IgD-negative memory B cell (primary cell): ENCODE data around the gene ITGA7. TPM values are rescaled to one million over a fixed set of nuclear protein-coding genes. Genes with fewer than 3 reads are reported as not detected.

ENCODE experiments used
- H3K27ac Mint-ChIP-seq, 3 donors: one replicate each; pipeline ENCODE4 v1.8.0; 2020 to 2022; ENCODE audit warnings: mild to moderate bottlenecking in 3 of 3, mixed read lengths in 3 of 3, moderate library complexity in 1 of 3
- H3K27me3 Mint-ChIP-seq: one replicate; pipeline ENCODE4 v1.8.0; 2021; ENCODE audit warnings: mixed read lengths
- H3K36me3 Mint-ChIP-seq: one replicate; pipeline ENCODE4 v1.8.0; 2020; ENCODE audit warnings: mild to moderate bottlenecking, mixed read lengths
- H3K4me1 Mint-ChIP-seq, 3 donors: one replicate each; pipeline ENCODE4 v1.8.0; 2020 to 2022; ENCODE audit warnings: mixed read lengths in 3 of 3, mild to moderate bottlenecking in 1 of 3
- H3K4me3 Mint-ChIP-seq, 4 donors: one replicate each; pipeline ENCODE4 v1.8.0; 2020 to 2022; ENCODE audit warnings: mild to moderate bottlenecking in 4 of 4, mixed read lengths in 4 of 4, moderate library complexity in 3 of 4
- H3K9me3 Mint-ChIP-seq, 3 donors: one replicate each; pipeline ENCODE4 v1.8.0; 2020 to 2021; ENCODE audit warnings: mixed read lengths in 3 of 3, mild to moderate bottlenecking in 1 of 3
- polyA plus RNA-seq: library from polyadenylated mRNA; unstranded; fragments of 300-500 nt; fragmentation: Illumina TruSeq; gene quantifications from one replicate; pipeline ENCODE4 v1.2.3, GENCODE V29; 2021

Gene ITGA7
- polyA plus RNA-seq, 1 donor from 2014 or later, result 0.13 TPM

DNA sequence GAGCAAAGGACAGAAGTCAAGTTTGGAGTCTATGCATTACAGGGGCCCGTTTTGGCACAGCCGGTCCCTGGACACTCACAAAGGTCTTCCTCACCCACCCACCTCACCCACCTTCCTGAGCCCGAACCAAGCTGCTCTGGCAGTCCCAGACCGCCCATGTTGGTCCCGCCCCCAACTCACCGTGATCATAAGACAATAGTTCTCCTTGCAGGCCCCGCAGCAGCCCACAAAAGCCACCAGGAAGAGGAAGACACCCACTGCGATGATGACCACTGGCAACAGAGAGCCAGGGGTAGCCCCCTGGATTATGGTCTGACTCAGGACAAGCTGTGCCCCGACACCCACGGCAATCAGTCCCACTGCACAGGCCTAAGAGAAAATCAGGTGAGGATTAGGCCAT lies 19.3 kb upstream of the ITGA7 start:
- H3K27me3 Mint-ChIP-seq, result no peaks in the 10 kb centered on the region
- H3K9me3 Mint-ChIP-seq, result no peaks in the 10 kb centered on the region
- H3K4me3 Mint-ChIP-seq, result peak overlapping the region; percentile 80 to 94 (median 90)
- no peaks in the 10 kb centered on the region for H3K36me3 Mint-ChIP-seq
- H3K27ac Mint-ChIP-seq, result peak overlapping the region; percentile 67 to 87 (median 75)
- H3K4me1 Mint-ChIP-seq, result peaks cover 31 to 37% (median 35%) of the 10 kb centered on the region in 3 donors

DNA sequence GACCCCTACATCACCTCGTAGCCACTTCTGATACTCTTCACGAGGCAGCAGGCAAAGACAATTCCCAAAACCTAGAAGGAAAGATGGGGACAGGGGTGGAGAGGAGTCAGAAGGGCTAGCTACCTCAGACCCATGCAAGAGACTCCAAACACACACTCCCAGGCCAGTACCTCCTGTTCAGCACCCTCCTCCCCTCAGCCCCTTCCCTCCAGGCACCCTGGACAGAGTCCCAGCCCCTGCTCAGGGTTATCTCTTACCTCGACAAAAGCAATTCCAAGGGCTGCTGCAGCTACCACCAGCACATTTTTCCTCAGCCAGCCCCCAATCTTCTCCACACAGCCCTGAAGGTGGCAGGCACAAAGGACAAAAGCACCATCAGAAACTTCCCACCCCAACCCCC lies 17.9 kb upstream of the ITGA7 start:
- Mint-ChIP-seq H3K4me1 (peaks cover 32 to 33% (median 32%) of the 10 kb centered on the region in 3 donors), H3K27ac (peak overlapping the region in 1 of 3 donors; percentile 37), H3K36me3 (no peaks in the 10 kb centered on the region)

GRCh38 chr12:55724940-55725309 lies 17.2 kb upstream of the ITGA7 start:
- H3K27ac Mint-ChIP-seq, result peak overlapping the region in 2 of 3 donors; percentile 37 to 60
- H3K4me3 Mint-ChIP-seq, result peak overlapping the region; percentile 6 to 69 (median 32)
- H3K4me1 Mint-ChIP-seq, result peaks cover 26 to 27% (median 26%) of the 10 kb centered on the region in 3 donors
- no peaks in the 10 kb centered on the region for H3K36me3 Mint-ChIP-seq
- no peaks in the 10 kb centered on the region for H3K9me3 Mint-ChIP-seq
- no peaks in the 10 kb centered on the region for H3K27me3 Mint-ChIP-seq

More for the DNA sequence above, 17.9 kb upstream of the ITGA7 start:
- Mint-ChIP-seq H3K9me3 (no peaks in the 10 kb centered on the region), H3K4me3 (peak overlapping the region in 3 of 4 donors; percentile 3 to 69 (median 67)), H3K27me3 (no peaks in the 10 kb centered on the region)

DNA sequence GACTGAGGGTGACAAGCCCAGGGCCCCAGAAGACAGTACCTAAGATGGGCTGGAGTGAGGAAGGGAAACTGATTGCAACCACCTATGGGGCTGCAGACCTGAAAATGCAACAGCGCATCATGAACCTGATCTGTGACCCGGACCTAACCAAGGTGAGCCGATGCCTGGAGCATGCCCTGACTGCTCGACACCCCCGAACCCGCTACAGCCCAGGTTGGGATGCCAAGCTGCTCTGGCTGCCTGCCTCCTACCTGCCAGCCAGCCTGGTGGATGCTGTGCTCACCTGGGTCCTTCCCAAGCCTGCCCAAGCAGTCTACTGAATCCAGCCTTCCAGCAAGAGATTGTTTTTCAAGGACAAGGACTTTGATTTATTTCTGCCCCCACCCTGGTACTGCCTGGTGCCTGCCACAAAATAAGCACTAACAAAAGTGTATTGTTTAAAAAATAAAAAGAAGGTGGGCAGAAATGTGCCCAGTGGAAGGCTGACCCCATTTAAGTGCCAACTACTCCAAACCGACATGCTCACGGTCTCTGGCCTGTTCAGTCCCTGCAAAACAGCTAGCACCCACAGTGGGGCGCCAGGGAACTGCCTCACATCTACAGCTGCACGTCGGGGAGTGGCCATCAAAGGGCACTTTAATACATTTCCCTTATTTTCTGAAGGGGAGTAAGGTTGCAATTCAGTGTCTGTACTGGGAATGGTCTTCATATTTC lies 16.7 kb upstream of the ITGA7 start:
- Mint-ChIP-seq H3K27me3 (no peaks in the 10 kb centered on the region), H3K27ac (peak overlapping the region in 2 of 3 donors; percentile 37 to 60), H3K4me3 (peak overlapping the region in 3 of 4 donors; percentile 6 to 69 (median 43)), H3K36me3 (no peaks in the 10 kb centered on the region), H3K4me1 (peaks cover 22 to 26% (median 23%) of the 10 kb centered on the region in 3 donors), H3K9me3 (no peaks in the 10 kb centered on the region)

- H3K9me3 Mint-ChIP-seq, result no peaks in the 10 kb centered on the region
- no peaks in the 10 kb centered on the region for H3K27me3 Mint-ChIP-seq
- H3K27ac Mint-ChIP-seq, result peak overlapping the region in 2 of 3 donors; percentile 37 to 59
- no peaks in the 10 kb centered on the region for H3K36me3 Mint-ChIP-seq
- H3K4me1 Mint-ChIP-seq, result peaks cover 23 to 29% (median 23%) of the 10 kb centered on the region in 3 donors
- H3K4me3 Mint-ChIP-seq, result peak overlapping the region in 1 of 4 donors; percentile 75
Observed at GRCh38 chr12:55723516-55724225, 16.0 kb upstream of the ITGA7 start.

DNA sequence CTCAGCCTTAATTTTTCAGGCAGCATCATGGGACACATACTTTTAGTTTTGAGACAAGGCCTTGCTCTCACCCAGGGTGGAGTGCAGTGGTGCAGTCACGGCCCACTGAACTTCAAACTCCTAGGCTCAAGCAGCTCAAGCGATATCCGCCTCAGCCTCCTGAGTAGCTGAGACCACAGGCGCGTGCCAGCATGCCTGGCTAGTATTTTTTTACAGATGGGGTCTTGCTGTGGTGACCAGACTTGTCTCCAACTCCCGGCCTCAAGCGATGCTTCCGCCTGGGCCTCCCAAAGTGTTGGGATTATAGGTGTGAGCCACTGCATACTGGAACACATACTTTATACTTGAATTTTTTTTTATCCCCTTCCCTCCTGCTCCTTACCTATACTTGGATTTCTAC lies 15.2 kb upstream of the ITGA7 start:
- H3K27ac Mint-ChIP-seq, result peak overlapping the region in 1 of 3 donors; percentile 59
- H3K9me3 Mint-ChIP-seq, result no peaks in the 10 kb centered on the region
- peaks cover 23 to 35% (median 27%) of the 10 kb centered on the region in 3 donors for H3K4me1 Mint-ChIP-seq
- peak overlapping the region in 1 of 4 donors; percentile 75 for H3K4me3 Mint-ChIP-seq
- H3K27me3 Mint-ChIP-seq, result no peaks in the 10 kb centered on the region
- no peaks in the 10 kb centered on the region for H3K36me3 Mint-ChIP-seq

DNA sequence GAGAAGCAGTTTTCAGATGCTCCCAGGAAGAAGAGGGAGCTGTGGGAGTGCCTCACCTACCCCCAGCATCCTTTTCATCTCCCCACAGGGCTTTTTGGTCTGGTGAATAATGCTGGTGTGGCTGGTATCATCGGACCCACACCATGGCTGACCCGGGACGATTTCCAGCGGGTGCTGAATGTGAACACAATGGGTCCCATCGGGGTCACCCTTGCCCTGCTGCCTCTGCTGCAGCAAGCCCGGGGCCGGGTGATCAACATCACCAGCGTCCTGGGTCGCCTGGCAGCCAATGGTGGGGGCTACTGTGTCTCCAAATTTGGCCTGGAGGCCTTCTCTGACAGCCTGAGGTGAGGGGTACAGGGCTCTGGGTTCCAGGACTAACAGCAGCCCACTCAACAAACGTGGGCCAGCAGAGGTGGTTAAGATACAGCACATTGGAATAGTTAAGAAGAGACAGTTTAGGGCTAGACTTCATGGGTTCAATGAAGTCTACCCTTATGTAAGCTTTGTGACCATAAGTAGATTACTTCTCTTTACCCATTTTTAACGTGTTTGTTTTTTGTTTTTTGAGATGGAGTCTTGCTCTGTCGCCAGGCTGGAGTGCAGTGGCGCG lies 14.0 kb upstream of the ITGA7 start:
- H3K9me3 Mint-ChIP-seq, result no peaks in the 10 kb centered on the region
- peaks cover 19 to 38% (median 23%) of the 10 kb centered on the region in 3 donors for H3K4me1 Mint-ChIP-seq
- no peaks in the 10 kb centered on the region for H3K27me3 Mint-ChIP-seq
- peak overlapping the region in 1 of 3 donors; percentile 10 for H3K27ac Mint-ChIP-seq
- peak overlapping the region in 2 of 4 donors; percentile 47 to 52 for H3K4me3 Mint-ChIP-seq
- no peaks in the 10 kb centered on the region for H3K36me3 Mint-ChIP-seq

DNA sequence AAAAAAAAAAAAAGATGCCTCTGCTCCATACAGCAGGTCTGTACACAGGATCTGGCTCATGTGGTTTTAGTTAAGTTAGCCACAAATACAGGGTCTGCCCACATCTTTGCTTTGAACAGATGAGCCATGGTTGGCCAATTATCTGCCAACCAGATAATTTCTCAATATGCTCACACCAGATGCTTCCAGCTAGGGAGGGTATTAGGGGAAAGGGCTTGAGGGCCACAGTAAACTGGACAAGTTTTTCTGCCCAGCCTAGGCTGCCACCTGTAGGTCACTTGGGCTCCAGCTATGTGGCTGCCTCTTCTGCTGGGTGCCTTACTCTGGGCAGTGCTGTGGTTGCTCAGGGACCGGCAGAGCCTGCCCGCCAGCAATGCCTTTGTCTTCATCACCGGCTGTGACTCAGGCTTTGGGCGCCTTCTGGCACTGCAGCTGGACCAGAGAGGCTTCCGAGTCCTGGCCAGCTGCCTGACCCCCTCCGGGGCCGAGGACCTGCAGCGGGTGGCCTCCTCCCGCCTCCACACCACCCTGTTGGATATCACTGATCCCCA lies 13.3 kb upstream of the ITGA7 start:
- H3K36me3 Mint-ChIP-seq, result no peaks in the 10 kb centered on the region
- no peaks in the 10 kb centered on the region for H3K27me3 Mint-ChIP-seq
- no peaks in the 10 kb centered on the region for H3K9me3 Mint-ChIP-seq
- H3K27ac Mint-ChIP-seq, result peak overlapping the region in 1 of 3 donors; percentile 56
- H3K4me1 Mint-ChIP-seq, result peaks cover 21 to 33% (median 21%) of the 10 kb centered on the region in 3 donors
- no peak overlapping the region for H3K4me3 Mint-ChIP-seq

- peak within 1 kb of the TSS in 1 of 3 donors; percentile 56 for H3K27ac Mint-ChIP-seq
- H3K9me3 Mint-ChIP-seq, result no peaks in the 10 kb centered on the region
- H3K4me1 Mint-ChIP-seq, result peaks cover 23 to 38% (median 28%) of the 10 kb centered on the region in 3 donors
- H3K27me3 Mint-ChIP-seq, result no peaks in the 10 kb centered on the region
- no peaks in the 10 kb centered on the region for H3K36me3 Mint-ChIP-seq
- H3K4me3 Mint-ChIP-seq, result peak within 1 kb of the TSS in 1 of 4 donors; percentile 35
Observed at GRCh38 chr12:55720071-55720564, 12.4 kb upstream of the ITGA7 start, which contains the start of gene RDH5. TSS of gene RDH5 (plus strand) at chr12:55720393. CDS start at chr12:55721185, 792 bp downstream.

DNA sequence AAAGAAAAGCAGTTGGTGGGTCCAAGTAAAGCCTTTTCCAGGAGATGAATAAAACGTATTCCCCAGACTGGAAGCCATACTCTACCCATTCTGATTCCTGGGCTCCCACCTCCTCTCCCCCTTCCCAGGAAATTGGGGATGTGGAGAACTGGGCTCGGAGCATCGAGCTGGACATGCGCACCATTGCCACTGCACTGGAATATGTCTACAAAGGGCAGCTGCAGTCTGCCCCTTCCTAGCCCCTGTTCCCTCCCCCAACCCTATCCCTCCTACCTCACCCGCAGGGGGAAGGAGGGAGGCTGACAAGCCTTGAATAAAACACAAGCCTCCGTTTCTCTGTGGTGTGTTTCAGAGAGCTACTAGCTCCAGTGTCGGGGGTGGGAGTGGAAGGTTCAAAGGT lies 11.7 kb upstream of the ITGA7 start:
- Mint-ChIP-seq H3K27me3 (no peaks in the 10 kb centered on the region), H3K27ac (peak overlapping the region in 1 of 3 donors; percentile 42), H3K36me3 (no peaks in the 10 kb centered on the region), H3K4me3 (peak overlapping the region in 1 of 4 donors; percentile 35), H3K9me3 (no peaks in the 10 kb centered on the region), H3K4me1 (peaks cover 21 to 33% (median 22%) of the 10 kb centered on the region in 3 donors)

GRCh38 chr12:55718624-55719275 lies 11.0 kb upstream of the ITGA7 start:
- Mint-ChIP-seq H3K4me1 (peaks cover 21 to 33% (median 21%) of the 10 kb centered on the region in 3 donors), H3K9me3 (no peaks in the 10 kb centered on the region), H3K27ac (peak overlapping the region in 1 of 3 donors; percentile 42), H3K27me3 (no peaks in the 10 kb centered on the region), H3K4me3 (peak overlapping the region in 1 of 4 donors; percentile 47), H3K36me3 (no peaks in the 10 kb centered on the region)

DNA sequence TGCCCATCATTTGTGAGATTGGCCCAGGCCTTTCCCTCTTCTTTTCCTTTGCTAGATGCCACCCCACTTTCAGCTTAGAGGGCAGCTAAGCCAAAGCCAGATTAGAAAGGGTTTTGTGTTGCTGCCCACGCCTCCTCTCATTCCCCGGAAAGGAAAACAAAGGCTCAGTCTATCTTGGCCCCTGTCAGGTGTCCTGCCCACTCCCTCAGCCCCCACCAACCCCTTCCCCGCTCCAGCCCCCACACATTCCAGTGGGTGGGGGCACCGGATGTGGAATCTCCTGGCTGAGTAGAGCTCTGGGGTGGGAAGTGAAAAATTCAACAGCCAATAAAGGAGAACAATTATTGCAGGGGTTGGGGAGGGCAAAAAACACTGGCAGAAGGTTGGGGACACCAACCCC lies 10.3 kb upstream of the ITGA7 start:
- Mint-ChIP-seq H3K4me1 (peaks cover 15 to 30% (median 18%) of the 10 kb centered on the region in 3 donors), H3K36me3 (no peaks in the 10 kb centered on the region), H3K27ac (peak overlapping the region in 1 of 3 donors; percentile 76), H3K27me3 (no peaks in the 10 kb centered on the region), H3K9me3 (no peaks in the 10 kb centered on the region), H3K4me3 (peak overlapping the region in 3 of 4 donors; percentile 22 to 88 (median 30))

- peak overlapping the region; percentile 76 to 99 (median 92) for H3K27ac Mint-ChIP-seq
- peaks cover 15 to 30% (median 19%) of the 10 kb centered on the region in 3 donors for H3K4me1 Mint-ChIP-seq
- peak overlapping the region; percentile 88 to 97 (median 94) for H3K4me3 Mint-ChIP-seq
- H3K27me3 Mint-ChIP-seq, result no peaks in the 10 kb centered on the region
- no peaks in the 10 kb centered on the region for H3K36me3 Mint-ChIP-seq
- no peaks in the 10 kb centered on the region for H3K9me3 Mint-ChIP-seq
Observed at GRCh38 chr12:55717011-55718007, 9.6 kb upstream of the ITGA7 start.
